HG03196 (cell line): ENCODE data around the gene SULT2B1.
"Not testable (repeated sequence)": the region's sequence is repeated elsewhere in the genome, so short reads cannot be mapped to it uniquely, and the experiment has no call there.

Source experiments
- ATAC-seq: cut with Tn5 transposase; IDR thresholded peaks from one replicate; pipeline ENCODE4 v1.9.1; 2021; ENCODE audit not compliant: unreplicated experiment

The SULT2B1 gene

DNA sequence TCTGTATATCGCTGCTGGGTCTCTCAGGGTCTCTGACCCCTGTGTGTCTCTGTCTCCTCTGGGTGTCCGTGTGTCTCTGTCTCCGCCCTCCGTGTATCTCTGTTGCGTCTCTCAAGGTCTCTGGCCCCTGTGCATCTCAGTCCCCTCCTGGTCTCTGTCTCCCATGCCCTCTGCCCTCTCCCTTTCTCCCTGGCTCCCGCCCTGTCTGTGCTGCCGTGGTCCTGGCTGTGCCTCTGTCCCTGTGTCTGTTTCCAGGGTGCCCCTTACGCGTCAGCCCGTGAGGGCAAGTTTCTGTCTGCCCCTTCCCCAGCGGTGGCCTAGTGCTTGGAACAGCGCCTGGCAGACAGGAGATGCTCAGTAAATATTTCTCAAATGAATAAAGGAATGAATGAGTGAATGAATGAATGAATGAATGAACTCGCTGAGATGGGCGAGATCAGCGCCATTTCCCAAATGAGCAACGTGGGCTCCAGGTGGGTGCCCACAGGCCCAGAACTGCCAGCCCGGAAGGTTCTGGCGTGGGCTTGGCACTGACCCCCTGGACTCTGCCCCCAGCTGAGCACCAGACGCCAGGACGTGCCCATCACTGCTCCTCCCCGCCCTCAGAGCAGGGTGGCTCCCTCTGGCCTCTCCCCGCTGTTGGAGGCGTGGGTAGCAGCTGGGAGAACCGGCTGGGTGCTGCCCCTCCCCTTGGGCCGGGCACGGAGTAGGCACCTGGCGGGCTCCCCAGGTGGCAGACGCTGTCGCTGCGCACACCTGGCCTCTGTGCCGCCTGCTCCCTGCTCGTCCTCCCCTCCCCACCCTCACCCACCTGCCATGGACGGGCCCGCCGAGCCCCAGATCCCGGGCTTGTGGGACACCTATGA, at the start of gene SULT2B1:
TSS of gene SULT2B1 (plus strand) at position 736 of the 866 bp plus-strand sequence. CDS start at position 817, 81 bp downstream.
- no peak for ATAC-seq

DNA sequence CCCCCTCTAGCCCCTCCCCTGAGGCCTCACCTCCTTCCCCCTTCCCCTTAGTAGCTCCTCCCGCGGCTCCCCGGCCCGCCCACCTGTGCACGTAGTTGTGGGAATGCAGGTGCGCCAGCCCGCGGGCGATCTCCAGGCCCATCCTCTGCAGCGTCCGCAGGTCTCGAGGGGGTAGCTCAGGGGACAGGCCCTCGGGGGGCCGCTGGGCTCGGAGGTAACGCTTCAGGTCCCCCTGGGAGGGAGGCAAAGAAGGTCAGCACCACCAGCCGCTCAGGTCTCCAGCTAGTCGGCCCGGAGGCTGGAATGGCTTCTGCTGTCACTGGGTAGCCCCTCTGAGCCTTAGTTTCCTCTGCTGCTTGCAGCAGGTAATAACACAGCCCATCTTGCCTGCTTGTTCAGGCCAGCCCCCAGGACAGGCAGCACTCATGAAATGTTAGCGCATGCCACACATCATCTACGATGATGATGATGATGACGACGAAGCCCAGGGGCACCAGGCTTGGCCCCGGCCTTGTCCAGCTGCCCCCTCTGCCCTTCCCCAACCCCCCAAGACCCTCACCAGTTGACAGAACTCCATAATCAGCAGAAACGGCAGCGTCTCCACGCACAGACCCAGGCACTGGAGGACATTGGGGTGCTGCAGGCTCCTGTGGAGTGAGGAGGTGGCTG, 49.5 kb upstream of the SULT2B1 start:
- no peak for ATAC-seq

GRCh38 chr19:48506138-48506733, 45.7 kb upstream of the SULT2B1 start:
- ATAC-seq: no peak

GRCh38 chr19:48507911-48508439, 44.0 kb upstream of the SULT2B1 start:
- no peak for ATAC-seq

- ATAC-seq: no peak
Measured at GRCh38 chr19:48508729-48509411, 43.1 kb upstream of the SULT2B1 start.

- no peak for ATAC-seq
Measured at GRCh38 chr19:48509467-48510194, 42.3 kb upstream of the SULT2B1 start.

GRCh38 chr19:48510421-48511268, 41.3 kb upstream of the SULT2B1 start:
- ATAC-seq: no peak

DNA sequence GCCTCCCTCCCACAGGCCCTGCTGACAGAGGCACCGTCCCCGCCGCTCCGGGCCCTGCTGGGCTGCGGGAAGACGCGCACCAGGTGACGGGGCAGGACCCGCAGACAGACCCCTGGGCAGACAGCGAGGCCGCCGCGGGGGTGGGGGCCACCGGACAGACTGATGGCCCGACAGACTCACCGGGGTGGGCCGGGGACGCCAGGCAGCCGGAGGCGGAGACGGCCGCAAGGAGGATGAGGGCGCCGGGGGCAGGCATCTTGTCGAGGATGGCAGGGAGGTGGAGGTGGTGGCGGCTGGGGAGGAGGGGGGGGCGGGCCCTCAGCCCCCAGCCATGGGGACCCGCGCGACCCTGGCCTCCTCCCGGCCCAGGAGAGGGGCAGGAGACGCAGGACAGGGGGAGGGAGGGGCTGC, 40.6 kb upstream of the SULT2B1 start:
- no peak for ATAC-seq

DNA sequence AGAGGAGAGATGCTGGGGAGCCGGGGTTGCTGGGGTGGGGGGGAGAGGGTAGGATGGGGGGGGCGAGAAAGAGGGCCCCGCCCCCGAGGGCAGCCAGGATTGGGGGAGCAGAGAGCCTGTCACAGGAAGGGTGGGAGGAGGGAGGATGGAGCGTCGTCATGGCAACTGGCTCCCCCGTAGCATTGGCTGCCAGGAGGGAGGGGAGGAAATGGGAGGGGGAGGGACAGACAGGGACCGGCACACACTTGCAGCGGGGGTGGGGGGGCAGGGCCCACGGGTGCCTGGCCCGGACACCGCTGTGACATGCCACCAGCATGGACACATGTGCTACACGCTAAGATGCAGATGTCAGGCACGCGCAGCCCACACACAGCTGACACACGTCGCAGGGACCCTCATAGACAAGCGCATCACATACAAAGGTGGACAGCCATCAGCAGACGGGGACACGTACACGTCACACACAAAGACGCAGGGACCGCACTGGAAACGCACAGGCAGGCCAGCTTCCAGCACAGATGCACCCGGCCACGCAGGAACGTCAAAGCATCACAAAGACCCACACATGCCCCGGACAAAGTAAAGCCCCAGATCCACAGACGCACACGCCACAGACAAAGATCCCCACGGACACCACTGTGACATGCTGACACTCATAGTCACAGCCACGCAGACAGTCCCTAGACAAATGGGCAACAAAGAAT, 40.0 kb upstream of the SULT2B1 start, which contains the start of gene LMTK3:
TSS of gene LMTK3 (minus strand) at position 36 of the 704 bp plus-strand sequence. CDS start 259 bp downstream, outside the sequence.
- ATAC-seq: no peak

- ATAC-seq: no peak
Measured at GRCh38 chr19:48512504-48513288, 39.3 kb upstream of the SULT2B1 start.

DNA sequence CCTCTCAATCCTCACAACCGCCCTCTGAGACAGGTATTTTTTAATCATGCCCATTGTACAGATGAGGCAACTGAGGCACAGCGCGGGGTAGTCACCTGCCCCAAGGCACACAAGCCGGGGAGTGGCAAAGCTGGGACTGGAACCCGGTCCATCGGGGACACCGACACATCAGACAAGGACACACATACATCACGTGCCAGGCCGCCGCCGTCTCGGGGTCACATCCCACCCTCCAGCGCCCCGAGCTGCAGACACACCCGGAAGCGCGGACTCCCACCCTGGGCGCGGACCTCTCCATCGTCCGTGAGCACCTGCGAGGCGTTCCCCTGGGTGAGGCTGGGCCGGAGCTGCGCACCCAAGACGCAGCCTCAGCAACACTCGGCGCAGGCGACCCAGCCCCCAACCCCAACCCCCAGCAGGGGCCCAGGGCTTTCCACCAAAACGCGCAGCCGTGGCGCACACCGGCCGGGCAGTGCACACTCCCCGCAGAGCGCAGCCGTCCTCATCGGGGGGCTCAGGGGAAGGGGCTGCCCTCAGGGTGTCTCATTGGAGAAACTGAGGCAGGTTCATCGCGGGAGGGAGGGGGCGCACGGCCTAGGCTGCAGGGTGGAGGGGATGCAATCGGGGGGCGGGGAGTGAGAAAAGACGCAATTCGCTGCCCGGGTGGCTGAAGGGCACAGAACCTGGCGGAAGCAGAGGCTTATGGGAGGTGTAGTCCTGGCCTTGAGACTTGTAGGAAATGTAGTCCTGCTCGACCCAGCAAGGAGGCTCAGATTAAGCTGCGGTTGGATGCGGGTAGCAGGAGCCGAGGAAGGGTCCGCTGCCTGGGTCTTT, 38.5 kb upstream of the SULT2B1 start:
- no peak for ATAC-seq

DNA sequence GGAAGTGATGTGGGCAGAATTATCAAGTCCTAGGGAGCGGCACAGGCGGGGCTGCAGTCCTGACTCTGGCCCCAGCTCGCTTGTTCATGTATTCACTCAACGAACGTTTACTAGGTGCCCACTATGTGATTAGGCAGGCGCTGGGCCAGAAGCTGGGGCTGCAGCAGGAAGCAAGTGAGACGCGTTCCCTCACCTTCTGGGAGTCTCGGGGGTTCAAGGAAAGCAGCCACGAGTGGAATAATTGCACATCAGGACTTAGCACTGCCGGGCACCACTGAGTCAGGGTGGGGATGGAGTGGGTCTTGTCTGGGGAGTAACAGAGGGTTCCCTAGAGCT, 37.9 kb upstream of the SULT2B1 start:
- ATAC-seq: no peak

GRCh38 chr19:48516536-48516935, 35.4 kb upstream of the SULT2B1 start:
- ATAC-seq: no peak

DNA sequence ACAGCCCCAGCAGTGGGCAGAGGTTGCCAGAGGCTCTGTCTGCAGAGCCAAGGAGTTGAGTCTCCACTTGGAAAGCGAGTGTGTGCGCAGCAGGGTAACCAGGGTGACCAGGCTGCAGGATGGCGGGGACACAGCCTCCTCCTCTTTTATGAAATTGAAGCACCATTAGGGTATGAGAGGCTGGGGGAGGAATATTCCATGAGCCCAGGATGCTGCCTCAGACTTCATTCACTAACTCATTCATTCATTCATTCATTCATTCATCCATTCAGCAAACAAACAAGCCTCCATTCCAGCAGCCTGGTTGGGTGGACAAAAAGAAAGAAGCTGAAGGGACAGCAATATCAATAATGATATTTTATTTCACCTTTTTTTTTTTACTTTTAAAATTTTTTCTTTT, 33.8 kb upstream of the SULT2B1 start:
- ATAC-seq: no peak

- ATAC-seq: not testable (repeated sequence)
Measured at GRCh38 chr19:48519426-48519825, 32.5 kb upstream of the SULT2B1 start.

GRCh38 chr19:48520134-48520533, 31.8 kb upstream of the SULT2B1 start:
- ATAC-seq: no peak

GRCh38 chr19:48524221-48524620, 27.8 kb upstream of the SULT2B1 start:
- no peak for ATAC-seq
